B cell (primary cell): ENCODE data around the gene EXOC4.

ENCODE experiments used
- CTCF ChIP-seq: fragments of 200-600 bp; IDR thresholded peaks from one replicate; pipeline ENCODE4 v1.8.0; 2022; ENCODE audit warnings: antibody characterized with exemption, mild to moderate bottlenecking
- EZH2 ChIP-seq: IDR thresholded peaks from 2 replicates; pipeline ENCODE4 v1.6.1; 2012; ENCODE audit warnings: borderline replicate concordance, low read depth, mild to moderate bottlenecking, moderate library complexity, low read length; ENCODE audit not compliant: insufficient read depth, poor library complexity, severe bottlenecking

DNA sequence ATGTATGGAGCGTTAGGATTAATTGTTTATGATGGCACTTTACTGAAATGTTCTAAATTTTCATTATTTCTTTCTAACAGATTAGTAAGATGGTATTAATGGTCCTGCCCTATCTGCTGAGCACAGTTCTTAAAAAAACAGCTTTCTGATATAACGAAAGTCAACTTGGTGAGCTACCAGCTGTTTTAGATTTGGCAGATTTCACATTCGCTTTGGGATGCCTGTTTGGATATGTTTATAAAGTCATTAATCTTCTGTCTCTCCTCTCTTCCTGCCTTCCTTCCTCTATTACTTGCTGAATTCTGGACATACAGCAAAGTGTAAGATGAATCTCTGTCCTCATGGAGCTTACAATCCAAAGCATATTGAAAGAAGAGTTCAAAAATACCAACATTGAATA lies 477.5 kb downstream of the EXOC4 start:
- TF ChIP-seq CTCF (no peak), EZH2 (no peak)
